Uterus (tissue), 4 donors: ENCODE measurements around the gene FAM184A. TPM values are rescaled to one million over a fixed set of nuclear protein-coding genes. Genes with fewer than 3 reads are reported as not detected.

Source experiments
- DNase-seq, 2 donors: peaks; one replicate each; pipeline ENCODE4 v3.0.0-alpha.2; 2019 to 2020
- H3K27ac ChIP-seq, 2 donors: fragments of 200-600 bp; sonication (generic); 1 replicate in 1 of 2; 2 replicates in 1 of 2; pipeline ENCODE4 v1.5.1; 2016 to 2018
- H3K27me3 ChIP-seq, 2 donors: fragments of 200-600 bp; sonication (generic); one replicate each; pipeline ENCODE4 v1.5.1; 2018 to 2019; ENCODE audit warnings: control low read depth in 1 of 2
- H3K36me3 ChIP-seq, 2 donors: fragments of 200-600 bp; sonication (generic); one replicate each; pipeline ENCODE4 v1.5.1; 2019; ENCODE audit warnings: control low read depth in 1 of 2
- H3K4me1 ChIP-seq, 2 donors: fragments of 200-600 bp; sonication (generic); one replicate each; pipeline ENCODE4 v1.5.1; 2018 to 2019; ENCODE audit warnings: control low read depth in 1 of 2
- H3K4me3 ChIP-seq, 2 donors: fragments of 200-600 bp; sonication (generic); 1 replicate in 1 of 2; 2 replicates in 1 of 2; pipeline ENCODE4 v1.5.1; 2018 to 2019; ENCODE audit warnings: mild to moderate bottlenecking in 1 of 2
- H3K9me3 ChIP-seq, 2 donors: fragments of 200-600 bp; sonication (generic); one replicate each; pipeline ENCODE4 v1.5.1; 2019; ENCODE audit warnings: control low read depth in 1 of 2
- POLR2A ChIP-seq, 2 donors: fragments of 450-650 bp; IDR thresholded peaks; one replicate each; pipeline ENCODE4 v1.6.1; 2016; ENCODE audit warnings: antibody characterized with exemption in 2 of 2, mild to moderate bottlenecking in 1 of 2, moderate library complexity in 1 of 2
- intact Hi-C: fragments of 100-400 bp; cut with DNase I; formaldehyde crosslinking; loops from one replicate; pipeline ENCODE4 v1.15.1; 2023; ENCODE audit warnings: low total_unique reads
- microRNA counts, 2 donors: library from miRNA; unstranded; fragments of <30 nt; microRNA quantifications; one replicate each; lab custom pipeline; 2016 to 2017
- microRNA-seq: library from miRNA; unstranded; fragments of <30 nt; microRNA quantifications from one replicate; pipeline ENCODE4, GENCODE V29; 2016; ENCODE audit warnings: borderline microRNAs expressed, borderline replicate concordance
- small RNA-seq: library from RNA; depleted of rRNA; stranded (forward); fragments of <200 nt; gene quantifications from one replicate; pipeline ENCODE3, GENCODE V24; 2016
- total RNA-seq, 4 donors: library from RNA; depleted of rRNA in 3 of 4; stranded (reverse); fragments of >200 nt in 3 of 4; gene quantifications; one replicate each; pipeline versions ENCODE4 v1.1.0 to v1.2.4, GENCODE V29; 2014 to 2023
- TF ChIP-seq, protein P1 (sequence below), 4 experiments: fragments of 200-600 bp in 2 of 4; fragments of 450-650 bp in 2 of 4; sonication (generic) in 2 of 4; IDR thresholded peaks; one replicate each; pipeline ENCODE4 v1.5.1; 2016 to 2019; ENCODE audit warnings: antibody characterized with exemption in 4 of 4, mild to moderate bottlenecking in 2 of 4, moderate library complexity in 1 of 4
- donor health status: DM: yes; HTN: yes; CAD: no.

Gene FAM184A
- total RNA-seq, 4 donors from 2014 or later: 1.8 to 9.5 (median 5.1) TPM

DNA sequence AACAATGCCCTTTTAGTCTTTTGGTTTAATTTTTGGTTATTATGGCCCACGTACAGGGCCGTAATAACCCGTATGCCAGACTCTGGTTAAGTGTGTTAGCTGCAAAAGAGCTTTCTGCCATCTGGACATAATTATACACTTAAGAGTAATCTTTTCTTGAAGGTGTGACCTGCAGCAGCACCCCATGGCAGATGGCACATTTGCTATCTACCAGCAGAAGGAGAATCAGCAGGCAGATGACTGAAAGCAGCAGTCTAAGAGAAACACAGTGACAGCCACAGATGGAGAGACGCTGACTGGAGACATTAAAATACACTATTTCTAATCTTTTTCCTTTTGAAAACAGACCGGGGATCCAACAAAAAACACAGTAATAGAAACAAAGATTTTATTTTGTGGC is 165.8 kb downstream of the FAM184A start:
- Histone ChIP-seq H3K4me3 (no peak overlapping the region), H3K27me3 (no peaks in the 10 kb centered on the region), H3K9me3 (no peaks in the 10 kb centered on the region), H3K36me3 (no peaks in the 10 kb centered on the region), H3K27ac (no peak overlapping the region), H3K4me1 (no peaks in the 10 kb centered on the region)
- DNase-seq: no peak
- TF ChIP-seq, protein P1, sequence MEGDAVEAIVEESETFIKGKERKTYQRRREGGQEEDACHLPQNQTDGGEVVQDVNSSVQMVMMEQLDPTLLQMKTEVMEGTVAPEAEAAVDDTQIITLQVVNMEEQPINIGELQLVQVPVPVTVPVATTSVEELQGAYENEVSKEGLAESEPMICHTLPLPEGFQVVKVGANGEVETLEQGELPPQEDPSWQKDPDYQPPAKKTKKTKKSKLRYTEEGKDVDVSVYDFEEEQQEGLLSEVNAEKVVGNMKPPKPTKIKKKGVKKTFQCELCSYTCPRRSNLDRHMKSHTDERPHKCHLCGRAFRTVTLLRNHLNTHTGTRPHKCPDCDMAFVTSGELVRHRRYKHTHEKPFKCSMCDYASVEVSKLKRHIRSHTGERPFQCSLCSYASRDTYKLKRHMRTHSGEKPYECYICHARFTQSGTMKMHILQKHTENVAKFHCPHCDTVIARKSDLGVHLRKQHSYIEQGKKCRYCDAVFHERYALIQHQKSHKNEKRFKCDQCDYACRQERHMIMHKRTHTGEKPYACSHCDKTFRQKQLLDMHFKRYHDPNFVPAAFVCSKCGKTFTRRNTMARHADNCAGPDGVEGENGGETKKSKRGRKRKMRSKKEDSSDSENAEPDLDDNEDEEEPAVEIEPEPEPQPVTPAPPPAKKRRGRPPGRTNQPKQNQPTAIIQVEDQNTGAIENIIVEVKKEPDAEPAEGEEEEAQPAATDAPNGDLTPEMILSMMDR (IDR thresholded peaks at IDR 0.05): no peak
- no peak for TF ChIP-seq POLR2A (IDR thresholded peaks at IDR 0.05)
- intact Hi-C loops: no loop called here

MicroRNA genes within 50 kb of the gene (microRNA counts, 767-probe panel; counts per million panel counts)
- microRNA hsa-miR-548b-3p (lab: Ali Mortazavi, UCI) (0 counts per million in 2 donors), microRNA hsa-miR-548b-5p (lab: Ali Mortazavi, UCI) (0 counts per million in 2 donors)

Small RNA genes lying within 50 kb of the gene (microRNA-seq; reads per million reads assigned to microRNA genes)
- not detected for gene MIR548B

Small RNA genes lying within 50 kb of the gene (small RNA-seq; reads per million reads assigned to genes)
- gene MIR548B: not detected
- not detected for gene RF00019

Other genes starting within 250 kb of the FAM184A start
- gene ASF1A, start 184.5 kb downstream of the FAM184A start, total RNA-seq: 10 to 100 TPM in 3 of 4 donors, 1 to 10 TPM in 1; 2.8 to 47.0 (median 15.5) TPM
- gene MCM9, start 143.5 kb downstream of the FAM184A start, total RNA-seq: 10 to 100 TPM in 3 of 4 donors, 1 to 10 TPM in 1; 4.4 to 40.0 (median 24.5) TPM